D341Med (cell line): Measurements from ENCODE around the gene APBB2.
A peak's percentile ranks its signal among the peaks of the same experiment; 100 is the strongest.

Experiments used
- DNase-seq: peaks from one replicate; pipeline ENCODE4 v3.0.0; 2012; ENCODE audit warnings: low spot score

Gene APBB2

GRCh38 chr4:41215969-41216293, 1.6 kb upstream of the APBB2 start:
- no peak for DNase-seq

- no peak for DNase-seq
Measured at GRCh38 chr4:41215155-41215554, 813 bp upstream of the APBB2 start.

GRCh38 chr4:41214825-41215146, 444 bp upstream of the APBB2 start:
- no peak for DNase-seq

GRCh38 chr4:41213625-41214135, 662 bp downstream of the APBB2 start:
- DNase-seq: no peak

GRCh38 chr4:41212616-41213203, 1.6 kb downstream of the APBB2 start:
- DNase-seq: peak; percentile 55

- no peak for DNase-seq
Measured at GRCh38 chr4:41211951-41212615, 2.3 kb downstream of the APBB2 start.

GRCh38 chr4:41209901-41210300, 4.4 kb downstream of the APBB2 start:
- no peak for DNase-seq

DNA sequence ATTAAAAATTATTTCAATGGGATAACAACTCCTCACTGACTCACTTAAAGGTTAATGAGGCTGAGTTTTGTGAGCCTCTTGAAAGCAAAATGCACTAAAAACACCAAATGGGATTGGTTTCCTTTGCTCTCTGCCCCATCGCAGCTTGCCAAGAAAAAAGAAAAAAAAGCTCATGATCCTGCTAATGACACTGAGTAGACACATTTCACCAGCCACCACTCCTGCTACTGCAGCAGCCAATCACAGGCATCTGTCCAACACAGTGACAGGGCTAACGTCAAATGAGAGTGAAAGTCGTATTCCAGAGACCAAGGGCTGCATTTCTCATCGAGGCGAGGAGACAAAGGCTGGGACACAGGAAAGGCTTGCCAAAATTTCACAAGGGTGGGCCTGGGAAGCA, 5.2 kb downstream of the APBB2 start:
- no peak for DNase-seq

DNA sequence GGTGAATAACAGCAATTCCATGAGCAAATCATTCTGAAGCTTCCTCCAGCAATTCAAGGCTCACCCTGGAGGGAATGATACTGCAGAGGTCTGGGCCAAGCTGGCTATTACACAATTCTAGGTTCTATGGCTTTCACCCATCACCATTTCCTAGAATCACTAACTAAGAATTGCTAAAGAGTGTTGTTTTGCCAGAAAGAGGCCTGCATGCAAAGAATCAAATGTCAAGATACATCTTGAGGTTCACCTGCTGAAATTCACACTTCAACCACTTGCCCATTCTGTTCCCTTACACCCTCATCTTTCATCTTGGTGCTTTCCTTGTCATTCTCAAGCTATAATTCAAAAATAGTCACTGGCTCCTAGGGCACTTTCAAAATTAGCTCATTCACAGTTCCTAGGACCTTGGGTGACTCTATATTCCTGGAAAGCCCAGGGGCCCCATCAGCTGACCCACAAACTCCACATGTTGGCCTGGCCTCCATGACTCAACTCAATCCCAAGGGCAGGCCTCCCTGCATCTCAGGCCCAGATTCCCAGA, 7.0 kb downstream of the APBB2 start:
- no peak for DNase-seq

GRCh38 chr4:41205854-41206460, 8.4 kb downstream of the APBB2 start:
- DNase-seq: no peak

- DNase-seq: no peak
Measured at GRCh38 chr4:41205130-41205529, 9.2 kb downstream of the APBB2 start.

DNA sequence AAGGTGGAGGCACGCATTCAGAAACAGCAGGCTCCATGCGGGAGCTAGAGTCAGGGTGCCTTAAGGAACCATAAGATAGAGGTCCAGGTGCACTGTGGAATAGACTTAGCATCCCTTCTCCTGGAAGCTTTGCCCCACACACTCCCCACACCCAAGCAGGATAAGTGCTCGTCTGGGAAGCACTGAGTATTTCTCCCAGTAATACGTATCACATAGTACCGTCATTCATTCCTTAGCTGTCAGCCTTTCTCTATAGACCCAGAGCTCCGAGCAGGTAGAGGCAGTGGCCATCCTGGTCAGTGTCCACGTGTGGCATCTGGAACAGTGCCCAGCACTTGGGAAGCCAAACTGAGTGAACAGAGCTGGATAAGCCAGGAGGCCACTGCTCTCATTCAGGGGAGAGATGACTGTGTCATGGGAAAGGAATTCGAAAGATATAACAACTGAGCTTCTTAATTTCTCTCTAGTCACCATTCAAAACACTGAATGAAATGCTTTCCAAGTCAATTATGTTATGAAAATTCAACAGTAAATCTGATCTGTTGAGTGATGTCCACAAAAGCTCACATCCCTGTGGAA, 9.9 kb downstream of the APBB2 start:
- no peak for DNase-seq

DNA sequence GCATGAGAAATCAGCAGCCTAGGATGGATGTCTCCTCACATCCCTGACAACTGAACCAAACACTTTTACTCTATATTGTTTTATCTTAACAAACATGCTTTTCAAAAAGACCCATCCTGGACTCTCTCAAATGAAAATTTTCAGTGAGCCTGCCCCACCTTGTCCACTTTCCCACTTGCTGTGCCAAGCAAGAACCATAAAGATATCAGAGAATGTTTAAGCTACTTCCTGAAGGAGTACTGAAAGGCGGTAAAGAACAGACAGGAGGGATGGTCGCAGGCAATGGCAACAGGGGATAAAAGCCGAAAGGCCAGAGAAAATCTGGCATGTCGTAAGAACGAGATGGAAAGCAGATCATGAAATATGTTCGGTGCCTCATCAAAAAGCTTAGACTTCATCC, 10.5 kb downstream of the APBB2 start:
- DNase-seq: no peak

GRCh38 chr4:41202820-41203568, 11.3 kb downstream of the APBB2 start:
- no peak for DNase-seq

DNA sequence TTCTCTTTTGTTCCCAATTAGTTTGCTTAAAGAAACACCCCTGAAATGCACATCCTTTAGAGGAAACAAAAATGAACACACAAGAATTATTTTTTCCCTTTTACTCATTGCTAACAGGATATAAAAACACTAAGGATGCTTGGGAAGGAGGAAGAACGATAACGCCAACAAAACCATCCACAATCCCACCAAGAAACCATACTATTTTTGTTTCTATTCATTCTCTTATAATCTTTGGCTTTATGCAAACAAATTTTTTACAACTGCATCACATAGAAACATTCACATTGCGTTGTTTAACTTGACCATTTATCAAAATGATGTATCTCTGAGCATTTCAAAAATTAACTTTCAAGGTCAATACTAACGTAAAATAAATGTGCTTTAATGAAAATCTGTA, 12.0 kb downstream of the APBB2 start:
- DNase-seq: no peak

DNA sequence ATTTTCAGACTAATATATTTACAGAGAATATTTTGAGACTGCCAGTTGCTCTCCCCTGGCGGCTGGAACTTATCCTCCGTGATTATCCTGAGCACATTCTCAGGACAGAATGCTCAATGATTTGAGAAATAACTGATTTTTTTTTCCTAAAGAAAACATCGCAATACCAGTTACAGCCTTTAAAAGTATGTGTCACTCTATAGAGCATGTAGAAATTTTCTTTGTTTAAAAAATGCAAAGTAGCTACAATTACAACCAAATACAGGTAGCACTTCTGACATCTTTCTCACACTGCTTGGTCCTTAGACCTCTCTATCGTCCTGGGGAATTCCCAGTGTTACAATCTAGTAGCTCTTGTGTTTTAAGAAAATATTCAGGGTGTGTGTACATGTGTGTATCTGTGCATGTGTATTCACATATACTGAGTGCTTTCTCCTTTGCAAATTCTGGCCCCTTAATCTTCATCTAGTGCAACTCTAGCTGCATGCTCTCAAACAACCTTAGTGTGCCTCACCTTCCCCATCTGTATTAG, 13.8 kb downstream of the APBB2 start:
- no peak for DNase-seq

GRCh38 chr4:41199788-41200187, 14.6 kb downstream of the APBB2 start:
- no peak for DNase-seq

DNA sequence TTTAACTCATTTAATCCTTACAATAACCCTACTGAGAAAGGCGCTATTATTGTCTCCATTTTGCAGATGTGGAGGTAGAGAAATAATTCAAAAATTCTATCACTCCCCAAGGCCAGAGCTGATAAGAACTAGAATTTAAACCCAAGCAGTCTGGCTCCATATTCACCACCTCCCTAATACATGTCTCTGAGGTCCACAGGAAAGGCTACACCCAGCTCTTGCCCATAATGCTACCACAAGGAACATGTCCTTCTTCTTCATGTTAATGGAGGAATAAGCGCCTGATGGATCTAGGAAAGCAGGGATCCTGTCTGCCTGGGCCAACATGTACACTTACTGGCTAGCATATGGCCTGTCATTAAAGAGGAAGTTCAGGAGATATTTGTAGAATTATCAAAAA, 16.3 kb downstream of the APBB2 start:
- DNase-seq: no peak

- DNase-seq: no peak
Measured at GRCh38 chr4:41197495-41197894, 16.8 kb downstream of the APBB2 start.

GRCh38 chr4:41196633-41197332, 17.6 kb downstream of the APBB2 start:
- DNase-seq: no peak

- DNase-seq: no peak
Measured at GRCh38 chr4:41192136-41192535, 22.2 kb downstream of the APBB2 start.

DNA sequence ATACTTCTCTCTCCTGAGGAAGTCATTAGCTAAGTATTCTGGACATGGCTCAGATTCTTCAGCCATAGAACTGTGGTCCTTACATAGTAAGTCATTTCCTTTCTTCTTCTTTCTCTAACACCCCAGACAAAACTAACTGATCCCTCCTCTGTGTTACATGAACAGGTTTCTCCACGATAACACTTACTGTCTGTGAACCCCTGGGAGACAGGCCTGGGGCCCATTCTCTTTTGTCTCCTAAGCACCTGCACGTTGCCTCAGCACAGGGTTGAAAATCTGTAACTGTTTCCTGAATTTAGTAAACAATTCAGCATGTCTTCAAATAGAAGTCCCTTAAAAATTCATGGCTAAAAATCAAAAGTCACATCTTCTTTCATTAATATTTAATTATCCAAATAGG, 24.7 kb downstream of the APBB2 start:
- no peak for DNase-seq
